Fibroblast of skin of left quadriceps (primary cell): ENCODE measurements around the gene STYXL1.
"Not testable (repeated sequence)": the region's sequence is repeated elsewhere in the genome, so short reads cannot be mapped to it uniquely, and the experiment has no call there.

Experiments used
- DNase-seq, 2 experiments: peaks; one replicate each; pipeline ENCODE4 v3.0.0-alpha.2; 2013; ENCODE audit warnings: low read depth in 2 of 2

Gene STYXL1, protein sequence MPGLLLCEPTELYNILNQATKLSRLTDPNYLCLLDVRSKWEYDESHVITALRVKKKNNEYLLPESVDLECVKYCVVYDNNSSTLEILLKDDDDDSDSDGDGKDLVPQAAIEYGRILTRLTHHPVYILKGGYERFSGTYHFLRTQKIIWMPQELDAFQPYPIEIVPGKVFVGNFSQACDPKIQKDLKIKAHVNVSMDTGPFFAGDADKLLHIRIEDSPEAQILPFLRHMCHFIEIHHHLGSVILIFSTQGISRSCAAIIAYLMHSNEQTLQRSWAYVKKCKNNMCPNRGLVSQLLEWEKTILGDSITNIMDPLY

DNA sequence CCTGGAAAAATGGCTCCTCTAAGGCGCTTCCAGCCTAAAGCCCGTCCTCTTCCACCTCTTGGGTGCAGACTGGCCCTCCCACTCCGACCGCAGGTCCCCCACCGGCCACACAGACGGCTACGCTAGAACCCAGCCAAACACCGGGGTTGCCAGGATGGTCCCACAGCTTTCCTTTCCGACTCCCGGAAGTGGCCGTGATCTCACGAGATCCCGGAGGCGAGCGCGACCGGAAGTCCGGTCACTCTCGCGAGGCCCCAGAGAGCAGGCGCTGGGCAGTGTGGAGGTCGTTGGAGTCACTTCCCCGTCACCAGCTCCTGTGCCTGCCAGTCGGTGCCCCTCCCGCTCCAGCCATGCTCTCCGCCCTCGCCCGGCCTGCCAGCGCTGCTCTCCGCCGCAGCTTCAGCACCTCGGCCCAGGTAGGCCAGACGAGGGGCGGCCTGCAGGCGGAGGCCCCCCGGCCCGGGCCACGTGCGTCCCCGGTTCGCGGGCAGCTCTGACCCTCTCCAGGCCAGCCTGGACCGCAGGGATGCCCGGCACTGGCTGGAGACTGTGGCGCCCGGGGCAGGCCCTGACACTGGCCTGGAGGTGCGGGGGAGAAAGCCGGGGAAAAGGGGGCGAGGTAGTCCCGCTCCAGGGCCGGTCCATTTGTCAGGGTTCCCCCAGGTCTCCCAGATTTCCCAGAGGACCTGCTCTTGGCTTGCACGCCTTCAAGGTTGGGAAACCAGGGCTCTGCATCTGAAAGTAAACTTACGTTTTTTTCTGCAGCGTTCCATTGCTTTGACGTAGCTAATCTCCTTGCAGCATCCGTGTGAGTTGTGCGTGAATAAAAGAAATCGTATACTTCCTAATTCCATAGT, at the start of gene STYXL1, which contains the start of gene MDH2:
Gene STYXL1 (minus strand): TSS at position 190 of the 857 bp plus-strand sequence. CDS start 17,477 bp downstream, outside the sequence.
Gene MDH2 (plus strand): TSS at position 296 of the 857 bp plus-strand sequence. CDS start 55 bp downstream, at position 351.
- DNase-seq = peak; percentile 77 to 81

DNA sequence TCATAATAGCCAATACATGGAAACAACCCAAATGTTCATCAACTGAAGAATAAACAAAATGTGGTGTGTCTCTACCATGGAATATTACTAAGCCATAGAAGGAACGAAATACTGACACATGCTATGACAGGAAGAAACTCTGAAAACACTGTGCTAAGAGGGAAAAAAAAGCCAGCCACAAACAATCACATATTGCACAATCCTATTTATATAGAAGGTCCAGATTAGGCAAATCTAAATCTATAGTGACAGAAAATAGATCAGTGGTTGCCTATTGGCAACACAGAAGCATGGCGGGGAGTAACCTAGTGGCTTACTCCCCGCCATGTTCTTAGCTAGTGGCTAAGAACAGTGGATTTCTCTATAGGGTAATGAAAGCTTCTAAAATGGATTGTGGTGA, 48.1 kb upstream of the STYXL1 start:
- no peak for DNase-seq

DNA sequence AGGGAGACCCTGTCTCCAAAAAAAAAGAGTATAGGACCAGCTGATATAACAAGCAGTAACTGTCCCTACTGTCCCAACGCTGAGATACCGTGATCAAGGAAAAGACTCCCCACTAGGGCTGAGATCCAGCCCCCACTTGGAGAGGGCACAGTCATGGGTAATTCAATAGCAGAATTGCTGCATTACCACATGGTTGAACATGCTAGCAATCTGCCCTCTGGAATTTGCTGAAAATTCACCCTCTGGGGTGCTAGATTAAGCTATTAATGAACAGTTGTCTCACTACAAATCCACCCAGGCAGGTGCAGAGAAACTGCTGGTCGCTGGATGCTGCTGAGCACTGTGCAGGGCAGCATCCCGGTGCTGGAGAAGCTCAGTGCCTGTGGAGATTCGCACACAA, 46.5 kb upstream of the STYXL1 start:
- DNase-seq = not testable (repeated sequence)

DNA sequence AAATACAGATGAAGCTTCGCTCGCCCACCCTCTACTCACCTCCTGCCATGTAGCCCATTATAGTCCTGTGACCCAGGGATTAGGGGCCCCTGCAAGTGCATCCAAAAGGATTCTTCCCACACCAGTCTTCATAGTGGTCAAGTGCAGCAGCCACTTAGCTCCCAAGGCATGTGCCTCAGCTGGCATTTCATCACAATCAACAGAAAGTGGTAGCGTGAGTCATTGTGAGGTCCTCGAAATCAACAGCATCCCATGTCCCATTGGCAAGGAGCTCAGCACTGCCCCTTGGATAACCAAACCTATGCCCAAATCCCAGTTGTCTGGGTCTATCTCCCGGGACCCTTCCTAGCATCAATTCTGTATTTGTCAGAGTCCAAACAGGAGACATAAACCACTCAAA, 45.7 kb upstream of the STYXL1 start:
- DNase-seq = not testable (repeated sequence)

DNA sequence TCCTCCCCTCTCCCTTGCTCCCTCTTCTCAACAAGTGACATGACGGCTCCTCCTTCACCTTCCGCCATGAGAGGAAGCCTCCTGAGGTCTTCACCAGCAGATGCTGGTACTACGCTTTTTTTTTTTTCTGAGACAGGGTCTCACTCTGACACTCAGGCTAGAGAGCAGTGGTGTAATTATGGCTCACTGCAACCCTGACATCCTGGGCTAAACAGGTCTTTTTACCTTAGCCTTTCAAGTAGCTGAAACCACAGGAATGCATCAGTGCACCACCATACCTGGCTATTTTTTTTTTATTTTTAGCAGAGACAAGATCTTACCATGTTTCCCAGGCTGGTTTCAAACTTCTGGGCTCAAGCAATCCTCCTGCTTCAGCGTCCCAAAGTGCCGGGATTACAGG, 43.7 kb upstream of the STYXL1 start:
- DNase-seq = no peak

DNA sequence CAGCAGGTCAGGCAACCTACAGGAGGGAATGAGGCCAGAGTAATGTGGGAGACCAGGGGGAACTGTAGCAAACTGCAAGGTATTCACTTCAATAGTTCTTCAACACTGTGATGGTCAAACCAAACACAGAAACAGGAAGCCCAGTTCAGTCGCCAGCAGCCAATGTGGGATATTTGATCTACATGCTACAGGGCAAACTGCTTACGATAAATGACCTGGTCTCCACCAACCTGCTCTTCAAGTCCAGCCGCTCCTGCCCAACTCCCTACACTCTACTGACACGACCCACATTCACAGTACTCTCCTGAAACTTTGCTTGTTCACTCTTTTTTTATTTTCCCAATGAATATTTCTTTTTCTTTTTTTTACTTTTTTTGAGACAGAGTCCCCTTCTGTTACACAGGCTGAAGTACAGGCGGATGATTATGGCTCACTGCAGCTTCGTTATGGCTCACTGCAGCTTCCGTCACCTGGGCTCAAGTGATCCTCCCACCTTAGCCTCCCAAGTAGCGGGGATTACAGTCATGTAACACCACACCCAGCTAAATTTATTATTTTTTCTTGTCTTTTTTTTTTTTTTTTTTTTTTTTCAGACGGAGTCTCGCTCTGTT, 42.2 kb upstream of the STYXL1 start:
- DNase-seq = no peak

DNA sequence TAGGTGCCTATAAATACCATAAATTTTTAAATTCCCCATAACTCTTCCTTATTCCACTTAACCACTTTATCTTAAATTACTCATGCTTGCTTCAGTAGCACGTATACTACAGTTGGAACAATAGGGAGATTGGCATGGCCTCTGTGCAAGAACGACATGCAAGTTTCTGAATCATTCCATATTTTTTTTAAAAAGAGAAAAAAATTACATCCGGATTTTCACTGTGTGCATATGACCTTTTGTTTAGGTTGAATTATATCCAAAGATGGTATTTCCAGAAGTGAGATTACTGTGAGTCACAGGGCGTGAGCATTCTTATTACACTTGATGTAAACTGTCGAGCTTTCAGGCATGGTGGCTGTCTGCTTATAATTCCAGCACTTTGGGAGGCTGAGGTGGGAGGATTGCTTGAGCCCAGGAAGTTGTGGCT, 39.6 kb upstream of the STYXL1 start:
- DNase-seq = peak; percentile 78

DNA sequence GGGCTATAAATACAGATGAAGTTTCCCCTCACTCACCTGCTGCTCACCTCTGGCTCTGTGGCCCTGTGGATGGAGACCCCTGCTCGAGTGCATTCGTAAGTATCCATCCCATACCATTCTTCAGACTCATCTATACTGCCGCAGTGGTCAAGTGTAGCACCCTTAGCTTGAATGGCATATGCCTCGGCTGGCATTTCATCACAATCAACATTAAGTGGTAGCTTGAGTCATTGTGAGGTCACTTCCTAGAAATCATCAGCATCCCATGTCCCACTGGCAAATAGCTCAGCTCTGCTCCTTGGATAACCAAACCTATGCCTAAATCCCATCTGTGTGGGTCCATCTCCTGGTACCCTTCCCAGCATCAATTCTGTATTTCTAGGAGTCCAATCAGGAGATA, 38.3 kb upstream of the STYXL1 start:
- DNase-seq = no peak

DNA sequence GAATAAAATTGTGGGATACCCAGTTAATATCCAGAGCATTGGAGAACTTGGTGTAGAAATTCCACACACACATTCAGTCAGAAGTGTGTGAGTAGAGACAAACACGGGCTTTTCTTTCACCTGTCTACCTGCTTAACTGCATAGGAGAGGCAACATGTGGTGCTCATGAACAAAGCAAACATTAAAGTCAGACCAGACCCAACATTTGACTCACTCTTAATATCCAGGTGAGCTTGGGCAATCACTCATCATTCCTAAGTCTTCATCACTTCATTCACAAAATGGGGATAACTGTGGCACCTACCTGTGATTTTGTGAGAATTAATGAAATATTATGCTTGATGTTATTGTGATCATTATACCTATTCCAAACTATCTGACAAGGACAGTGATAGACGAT, 36.3 kb upstream of the STYXL1 start:
- DNase-seq = not testable (repeated sequence)

DNA sequence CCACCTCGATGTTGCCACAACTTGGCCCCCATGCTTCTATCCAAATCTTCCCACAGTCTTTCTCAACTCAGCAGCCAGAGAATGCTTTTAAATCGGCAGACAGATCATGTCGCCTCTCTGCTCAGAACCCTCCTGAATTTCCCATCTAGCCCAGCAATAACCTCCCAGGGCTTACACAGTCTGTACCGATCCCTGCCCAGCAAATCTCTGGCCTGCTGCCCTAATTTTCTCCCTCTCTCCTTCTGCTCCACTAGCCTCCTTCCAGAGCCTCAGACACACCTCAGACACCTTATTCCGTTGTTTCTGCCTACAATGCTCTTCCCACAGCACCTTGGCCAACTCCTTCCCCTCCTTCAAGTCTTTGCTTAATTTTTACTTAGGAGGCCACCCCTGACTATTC, 32.4 kb upstream of the STYXL1 start:
- DNase-seq = no peak

DNA sequence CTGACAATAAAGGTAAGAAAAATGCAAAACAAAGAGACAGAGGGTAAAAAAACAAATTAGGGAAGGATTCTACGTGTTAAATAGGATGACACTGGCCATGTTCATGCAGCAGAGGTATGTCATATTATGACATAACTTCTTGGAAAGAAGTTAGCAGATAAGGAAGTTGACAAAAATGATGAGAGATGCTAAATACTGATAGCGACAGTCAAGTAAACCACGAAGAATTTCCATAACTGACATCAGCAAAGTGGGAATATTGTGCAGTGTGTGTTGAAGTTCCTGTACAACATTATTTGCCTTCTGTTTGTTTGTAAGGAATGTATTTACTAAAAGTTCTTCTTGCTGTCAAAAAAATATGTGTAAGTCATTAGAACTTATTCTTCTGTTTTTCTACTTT, 29.6 kb upstream of the STYXL1 start:
- DNase-seq = no peak

DNA sequence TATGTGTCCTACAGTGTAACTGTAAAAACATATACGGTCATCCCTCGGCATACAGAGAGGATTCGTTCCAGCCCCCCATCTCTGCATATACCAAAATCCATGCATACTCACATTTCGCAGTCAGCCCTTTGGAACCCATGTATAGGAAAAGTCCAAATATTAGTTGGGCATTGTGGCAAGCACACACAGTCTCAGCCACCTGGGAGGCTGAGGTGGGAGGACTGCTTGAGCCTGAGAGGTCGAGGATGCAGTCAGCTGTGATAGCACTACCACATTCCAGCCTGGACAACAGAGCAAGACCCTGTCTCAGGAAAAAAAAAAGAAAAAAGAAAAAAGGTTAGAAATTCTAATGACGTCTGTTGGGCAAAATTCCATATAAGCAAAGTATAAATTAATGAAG, 29.2 kb upstream of the STYXL1 start:
- DNase-seq = no peak

DNA sequence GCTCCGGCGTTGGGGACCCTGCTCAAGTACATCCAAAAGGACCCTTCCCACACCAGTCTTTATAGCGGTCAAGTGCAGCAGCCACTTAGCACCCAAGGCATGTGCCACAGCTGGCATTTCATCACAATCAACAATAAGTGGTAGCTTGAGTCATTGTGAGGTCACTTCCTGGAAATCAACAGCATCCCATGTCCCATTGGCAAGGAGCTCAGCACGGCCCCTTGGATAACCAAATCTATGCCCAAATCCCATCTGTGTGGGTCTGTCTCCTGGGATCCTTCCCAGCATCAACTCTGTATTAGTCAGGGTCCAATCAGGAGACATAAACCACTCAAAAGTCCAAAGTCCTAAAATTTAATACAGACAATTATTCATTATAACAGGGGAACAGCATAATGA, 27.2 kb upstream of the STYXL1 start:
- DNase-seq = no peak

DNA sequence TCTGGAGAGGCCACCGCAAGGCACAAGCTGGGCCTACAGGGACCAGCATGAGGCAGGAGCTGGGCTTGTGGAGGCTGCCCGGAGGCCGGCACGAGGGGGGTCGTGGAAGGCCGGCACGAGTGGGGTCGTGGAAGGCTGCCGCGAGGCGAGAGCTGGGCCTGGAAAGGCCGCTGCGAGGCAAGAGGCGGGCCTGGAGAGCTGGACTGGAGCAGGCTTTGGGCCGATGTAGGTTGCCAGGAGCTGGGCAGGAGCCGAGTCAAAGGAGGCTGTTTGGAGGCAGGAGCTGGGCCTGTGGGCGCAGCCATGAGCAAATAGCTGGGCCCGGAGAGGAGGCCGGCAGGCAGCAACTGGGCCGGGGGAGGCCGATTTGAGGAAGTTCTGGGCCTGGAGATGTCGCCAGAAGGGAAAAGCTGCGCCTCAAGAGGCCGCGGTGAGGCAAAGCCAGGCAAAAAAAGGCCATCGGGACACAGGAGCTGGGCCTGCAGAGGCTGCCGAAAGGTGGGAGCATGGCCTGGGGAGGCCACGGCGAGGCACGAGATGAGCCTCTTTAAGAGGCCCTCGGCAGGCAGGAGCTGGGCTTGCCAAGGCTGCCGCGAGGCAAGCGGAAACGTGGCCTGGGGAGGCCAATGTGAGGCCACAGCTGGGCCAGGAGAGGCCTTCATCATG, 26.6 kb upstream of the STYXL1 start:
- no peak for DNase-seq

DNA sequence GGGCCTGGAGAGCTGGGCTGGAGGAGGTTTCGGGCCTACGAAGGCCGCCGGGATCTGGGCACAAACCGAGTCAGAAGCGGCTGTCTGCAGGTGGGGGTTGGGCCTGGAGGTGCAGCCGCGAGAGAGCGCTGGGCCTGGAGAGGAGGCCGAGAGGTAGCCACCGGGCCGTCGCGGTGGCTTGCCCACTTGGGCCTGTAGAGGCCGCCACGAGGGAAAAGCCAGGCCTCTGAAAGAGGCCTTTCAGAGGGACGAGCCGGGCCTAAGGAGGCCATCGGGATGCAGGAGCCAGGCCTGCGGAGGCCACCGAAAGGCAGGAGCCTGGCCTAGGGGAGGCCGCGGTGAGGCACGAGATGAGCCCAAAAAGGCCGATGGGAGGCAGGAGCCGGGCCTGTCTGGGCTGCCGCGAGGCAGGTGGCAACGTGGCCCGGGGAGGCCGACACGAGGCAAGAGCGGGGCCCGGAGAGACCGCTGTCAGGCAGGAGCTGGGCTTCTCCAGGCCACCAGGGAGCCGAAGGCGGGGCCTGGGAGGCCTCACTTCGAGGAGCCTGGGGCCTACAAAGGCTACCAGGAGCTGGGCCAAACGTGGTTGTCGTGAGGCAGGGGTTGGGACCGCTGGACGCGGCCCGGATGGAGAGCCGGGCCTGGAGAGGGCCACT, 25.7 kb upstream of the STYXL1 start:
- no peak for DNase-seq

DNA sequence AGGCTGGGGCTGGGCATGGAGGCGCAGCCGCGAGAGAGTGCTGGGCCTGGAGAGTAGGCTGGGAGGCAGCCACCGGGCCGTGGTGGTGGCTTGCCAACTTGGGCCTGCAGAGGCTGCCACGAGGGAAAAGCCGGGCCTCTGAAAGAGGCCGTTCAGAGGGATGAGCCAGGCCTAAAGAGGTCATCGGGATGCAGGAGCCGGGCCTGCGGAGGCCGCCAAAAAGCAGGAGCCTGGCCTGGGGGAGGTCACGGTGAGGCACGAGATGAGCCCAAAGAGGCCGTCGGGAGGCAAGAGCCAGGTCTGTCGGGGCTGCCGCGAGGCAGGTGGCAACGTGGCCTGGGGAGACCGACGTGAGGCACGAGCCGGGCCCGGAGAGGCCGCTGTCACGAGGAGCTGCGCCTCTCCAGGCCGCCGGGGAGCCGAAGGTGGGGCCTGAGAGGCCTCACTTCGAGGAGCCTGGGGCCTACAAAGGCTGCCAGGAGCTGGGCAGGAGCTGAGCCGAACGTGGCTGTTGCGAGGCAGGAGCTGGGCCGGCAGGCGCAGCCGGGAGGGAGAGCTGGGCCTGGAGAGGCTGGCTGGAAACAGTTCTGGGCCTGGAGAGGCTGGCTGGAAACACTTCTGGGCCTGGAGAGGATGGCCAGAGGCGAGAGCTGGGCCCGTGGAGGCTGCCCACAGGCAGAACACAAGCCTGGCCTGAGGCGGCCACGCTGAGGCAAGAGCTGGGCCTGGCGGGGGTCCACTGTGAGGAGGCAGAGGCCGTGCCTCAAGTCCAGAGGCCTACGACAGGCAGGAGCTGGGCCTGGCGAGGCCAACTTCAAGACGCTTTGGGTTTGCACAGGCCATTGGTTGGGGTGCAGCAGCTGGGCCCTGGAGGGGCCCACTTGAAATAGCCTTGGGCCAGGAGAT, 24.7 kb upstream of the STYXL1 start:
- DNase-seq = no peak

DNA sequence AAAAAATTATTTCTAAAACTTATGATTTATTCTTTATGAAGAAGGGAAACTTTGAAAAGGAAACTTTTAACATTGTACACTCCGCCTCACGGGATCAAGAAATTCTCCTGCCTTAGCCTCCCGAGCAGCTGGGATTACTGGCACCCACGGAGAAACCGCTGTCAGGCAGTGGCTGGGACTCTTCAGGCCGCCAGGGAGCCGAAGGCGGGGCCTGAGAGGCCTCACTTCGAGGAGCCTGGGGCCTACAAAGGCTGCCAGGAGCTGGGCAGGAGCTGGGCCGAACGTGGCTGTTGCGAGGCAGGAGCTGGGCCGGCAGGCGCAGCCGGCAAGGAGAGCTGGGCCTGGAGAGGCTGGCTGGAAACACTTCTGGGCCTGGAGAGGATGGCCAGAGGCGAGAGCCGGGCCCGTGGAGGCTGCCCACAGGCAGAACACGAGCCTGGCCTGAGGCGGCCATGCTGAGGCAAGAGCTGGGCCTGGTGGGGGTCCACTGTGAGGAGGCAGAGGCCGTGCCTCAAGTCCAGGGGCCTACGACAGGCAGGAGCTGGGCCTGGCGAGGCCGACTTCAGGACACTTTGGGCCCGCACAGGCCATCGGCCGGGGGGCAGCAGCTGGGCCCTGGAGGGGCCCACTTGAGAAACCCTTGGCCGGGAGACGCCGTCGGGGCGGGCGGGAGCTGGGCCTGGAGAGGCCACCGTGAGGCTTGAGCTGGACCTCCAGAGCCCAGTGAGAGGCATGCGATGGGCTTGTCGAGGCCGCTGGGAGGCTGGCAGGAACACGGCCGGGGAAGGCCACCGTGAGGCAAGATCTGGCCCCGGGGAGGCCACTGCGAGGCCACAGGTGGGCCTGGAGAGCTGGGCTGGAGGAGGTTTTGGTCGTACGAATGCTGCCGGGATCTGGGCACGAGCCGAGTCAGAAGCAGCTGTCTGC, 23.8 kb upstream of the STYXL1 start:
- no peak for DNase-seq

DNA sequence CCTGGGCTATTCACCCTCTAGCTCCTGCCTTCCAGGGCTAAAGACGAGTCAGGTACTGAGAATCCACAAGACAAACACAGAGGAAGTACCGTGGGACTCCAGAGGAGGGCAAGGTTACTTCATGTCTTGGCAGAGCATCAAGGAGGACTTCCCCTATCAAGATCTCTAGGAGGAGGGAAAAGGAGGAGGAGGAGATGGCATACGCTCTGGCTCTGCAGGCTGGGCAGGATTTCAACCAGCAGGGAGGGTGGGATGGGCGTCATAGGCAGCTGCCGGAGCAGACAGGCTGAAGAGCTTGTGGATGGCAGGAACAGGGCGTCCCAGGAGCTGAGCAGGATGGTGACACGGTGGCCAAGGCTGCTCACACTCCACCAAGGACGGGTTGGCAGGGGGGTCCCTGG, 21.4 kb upstream of the STYXL1 start:
- DNase-seq = peak; percentile 68 to 73
